ENCODE data around the gene NFX1.

NFX1 gene

DNA sequence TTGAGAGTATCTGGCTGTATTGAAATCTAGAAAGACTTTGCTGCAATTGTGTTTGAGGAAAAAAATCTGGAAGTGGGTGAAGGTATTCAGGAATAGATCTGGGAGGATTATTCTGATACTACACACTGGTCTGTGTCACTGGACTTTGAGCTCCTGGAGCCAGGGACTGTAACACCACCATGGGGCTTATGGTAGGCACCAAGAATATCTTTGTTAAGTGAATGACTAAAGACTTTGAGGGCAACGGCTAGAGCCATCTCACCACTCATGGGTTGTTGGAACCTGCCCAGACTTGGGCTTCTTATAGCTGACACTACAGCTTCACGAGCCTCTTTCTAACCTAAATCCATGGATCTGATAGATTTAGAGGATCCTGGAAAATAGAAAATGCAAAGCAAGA lies 10.2 kb downstream of the NFX1 start:
- no peak for DNase-seq (ENCODE audit: low read depth)
- no peak overlapping the region for H3K4me3 ChIP-seq (ENCODE audit: control insufficient read depth, low read depth, low read length)

DNA sequence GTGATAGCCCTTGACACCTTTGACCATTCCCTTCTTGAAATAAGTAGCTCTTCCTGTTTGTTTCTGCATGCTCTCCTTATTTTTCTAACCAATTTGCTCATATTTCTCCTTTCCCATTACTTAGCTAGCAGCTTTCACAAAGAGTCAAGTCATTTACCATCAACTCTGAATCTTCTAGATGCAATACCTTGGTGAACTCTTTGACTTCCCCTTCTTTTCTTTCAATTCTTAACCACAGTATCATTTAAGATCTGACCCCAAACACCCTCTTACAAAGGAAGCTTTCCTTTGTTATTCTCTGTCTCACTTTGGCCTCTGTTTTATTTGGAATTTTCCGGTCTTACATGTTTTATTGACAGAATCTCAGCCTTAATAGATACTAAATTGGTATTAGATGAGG lies 14.0 kb downstream of the NFX1 start:
- no peak overlapping the region for H3K4me3 ChIP-seq (ENCODE audit: control insufficient read depth, low read depth, low read length)
- TF ChIP-seq, protein P1, sequence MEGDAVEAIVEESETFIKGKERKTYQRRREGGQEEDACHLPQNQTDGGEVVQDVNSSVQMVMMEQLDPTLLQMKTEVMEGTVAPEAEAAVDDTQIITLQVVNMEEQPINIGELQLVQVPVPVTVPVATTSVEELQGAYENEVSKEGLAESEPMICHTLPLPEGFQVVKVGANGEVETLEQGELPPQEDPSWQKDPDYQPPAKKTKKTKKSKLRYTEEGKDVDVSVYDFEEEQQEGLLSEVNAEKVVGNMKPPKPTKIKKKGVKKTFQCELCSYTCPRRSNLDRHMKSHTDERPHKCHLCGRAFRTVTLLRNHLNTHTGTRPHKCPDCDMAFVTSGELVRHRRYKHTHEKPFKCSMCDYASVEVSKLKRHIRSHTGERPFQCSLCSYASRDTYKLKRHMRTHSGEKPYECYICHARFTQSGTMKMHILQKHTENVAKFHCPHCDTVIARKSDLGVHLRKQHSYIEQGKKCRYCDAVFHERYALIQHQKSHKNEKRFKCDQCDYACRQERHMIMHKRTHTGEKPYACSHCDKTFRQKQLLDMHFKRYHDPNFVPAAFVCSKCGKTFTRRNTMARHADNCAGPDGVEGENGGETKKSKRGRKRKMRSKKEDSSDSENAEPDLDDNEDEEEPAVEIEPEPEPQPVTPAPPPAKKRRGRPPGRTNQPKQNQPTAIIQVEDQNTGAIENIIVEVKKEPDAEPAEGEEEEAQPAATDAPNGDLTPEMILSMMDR (conservative IDR thresholded peaks at IDR 0.05; ENCODE audit: control insufficient read depth, insufficient read depth, low read depth, low read length) = no peak
- DNase-seq (ENCODE audit: low read depth) = no peak

More for the DNA sequence above, 10.2 kb downstream of the NFX1 start:
- TF ChIP-seq, protein P1 (conservative IDR thresholded peaks at IDR 0.05; ENCODE audit: control insufficient read depth, insufficient read depth, low read depth, low read length) = no peak

DNA sequence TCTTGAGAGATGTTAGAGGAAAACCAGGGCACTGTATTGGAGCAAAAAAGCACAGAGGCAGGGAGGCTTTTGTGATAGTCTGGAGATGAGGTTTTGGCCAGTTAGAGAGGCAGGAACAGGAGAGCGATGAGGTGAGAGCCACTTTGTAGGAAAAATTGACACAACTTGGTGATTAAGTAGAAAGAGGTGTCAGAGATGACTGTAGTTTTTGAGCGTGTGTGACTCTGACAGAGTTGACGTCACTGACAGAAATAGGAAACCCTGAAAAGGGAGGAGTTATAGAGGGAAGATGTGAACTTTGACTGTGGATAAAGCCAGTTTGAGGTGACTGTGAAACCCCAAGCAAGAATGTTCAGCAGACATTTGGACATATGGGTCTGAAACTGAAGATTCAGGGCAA lies 15.7 kb downstream of the NFX1 start:
- H3K4me3 ChIP-seq (ENCODE audit: control insufficient read depth, low read depth, low read length) = no peak overlapping the region
- DNase-seq (ENCODE audit: low read depth) = peak; percentile 42
- TF ChIP-seq, protein P1 (conservative IDR thresholded peaks at IDR 0.05; ENCODE audit: control insufficient read depth, insufficient read depth, low read depth, low read length) = no peak

DNA sequence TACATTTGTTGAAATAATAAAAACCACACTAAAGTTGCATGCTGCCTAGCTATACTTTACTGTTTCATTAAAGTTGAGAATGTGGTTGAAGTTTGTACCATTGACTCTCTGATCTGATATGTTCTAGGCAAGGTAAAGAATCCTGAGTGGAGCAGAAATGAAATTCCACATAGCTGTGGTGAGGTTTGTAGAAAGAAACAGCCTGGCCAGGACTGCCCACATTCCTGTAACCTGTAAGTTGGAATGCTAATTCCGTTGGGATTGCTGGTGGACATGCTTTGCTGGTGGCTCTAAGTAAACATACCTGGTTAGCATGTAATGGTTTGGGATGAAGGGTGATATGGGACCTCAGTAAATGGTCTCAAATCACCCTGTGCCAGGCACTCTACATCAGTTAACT lies 16.8 kb downstream of the NFX1 start:
- H3K4me3 ChIP-seq (ENCODE audit: control insufficient read depth, low read depth, low read length) = no peak overlapping the region
- no peak for DNase-seq (ENCODE audit: low read depth)
- TF ChIP-seq, protein P1 (conservative IDR thresholded peaks at IDR 0.05; ENCODE audit: control insufficient read depth, insufficient read depth, low read depth, low read length) = no peak

DNA sequence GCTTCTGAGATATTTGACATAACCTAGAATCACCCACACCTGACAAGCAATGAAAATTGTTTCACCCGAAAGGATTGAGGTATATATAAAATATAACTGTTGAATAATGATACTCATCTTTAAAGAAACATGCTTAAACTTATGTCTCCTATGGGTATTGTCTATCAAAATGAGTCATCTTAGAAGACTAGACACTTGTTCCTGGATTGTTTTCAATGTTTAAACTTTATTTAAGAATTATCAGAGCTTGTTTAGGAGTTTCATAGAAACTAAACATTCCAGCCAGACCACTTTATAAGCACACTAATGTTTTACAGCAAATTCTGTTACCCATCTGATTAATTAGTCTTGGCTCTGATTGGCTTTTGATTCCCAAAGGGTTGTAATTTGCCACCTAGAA lies 19.6 kb downstream of the NFX1 start:
- H3K4me3 ChIP-seq (ENCODE audit: control insufficient read depth, low read depth, low read length) = no peak overlapping the region
- TF ChIP-seq, protein P1 (conservative IDR thresholded peaks at IDR 0.05; ENCODE audit: control insufficient read depth, insufficient read depth, low read depth, low read length) = no peak

DNA sequence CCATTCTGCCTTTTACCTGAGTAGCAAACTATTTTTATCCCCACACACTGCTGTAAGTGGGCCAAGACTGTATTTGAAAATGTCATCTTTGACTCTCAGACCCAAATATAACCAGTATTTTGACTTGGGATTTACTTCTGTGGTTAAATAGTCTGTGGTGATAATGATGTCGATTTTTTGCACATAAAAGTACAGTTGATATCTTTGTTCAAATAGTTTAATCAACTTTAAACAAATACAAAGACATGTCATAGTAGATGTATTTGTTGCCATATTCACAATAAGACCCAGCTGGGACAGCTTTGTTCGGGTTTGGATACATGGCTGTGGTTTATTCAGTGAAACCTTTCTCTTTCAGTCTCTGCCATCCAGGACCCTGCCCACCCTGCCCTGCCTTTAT lies 20.4 kb downstream of the NFX1 start:
- DNase-seq (ENCODE audit: low read depth) = no peak
- TF ChIP-seq, protein P1 (conservative IDR thresholded peaks at IDR 0.05; ENCODE audit: control insufficient read depth, insufficient read depth, low read depth, low read length) = no peak
- H3K4me3 ChIP-seq (ENCODE audit: control insufficient read depth, low read depth, low read length) = no peak overlapping the region

More for the DNA sequence above, 19.6 kb downstream of the NFX1 start:
- DNase-seq (ENCODE audit: low read depth) = no peak

DNA sequence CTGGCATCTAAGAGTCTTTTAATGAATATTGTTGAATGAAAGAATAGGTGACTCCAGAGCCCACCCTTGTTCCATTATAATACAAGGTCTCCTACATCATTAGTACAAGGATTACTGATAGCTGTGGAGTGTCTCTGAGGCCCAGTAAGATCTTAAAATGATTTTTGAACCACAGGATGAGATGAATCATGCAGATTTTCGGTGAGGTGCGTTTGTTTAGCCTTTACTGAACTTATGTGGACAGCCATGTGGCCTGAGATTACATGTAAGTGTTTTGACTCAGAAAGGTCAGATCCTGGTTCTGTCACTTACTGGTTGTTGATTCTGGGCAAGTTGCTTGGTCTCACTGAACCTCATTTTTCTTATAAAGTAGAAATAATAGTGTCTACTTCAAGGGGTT lies 21.6 kb downstream of the NFX1 start:
- H3K4me3 ChIP-seq (ENCODE audit: control insufficient read depth, low read depth, low read length) = no peak overlapping the region
- peak; percentile 41 for DNase-seq (ENCODE audit: low read depth)
- TF ChIP-seq, protein P1 (conservative IDR thresholded peaks at IDR 0.05; ENCODE audit: control insufficient read depth, insufficient read depth, low read depth, low read length) = no peak
